ENCODE results near the gene COL13A1.

DNA sequence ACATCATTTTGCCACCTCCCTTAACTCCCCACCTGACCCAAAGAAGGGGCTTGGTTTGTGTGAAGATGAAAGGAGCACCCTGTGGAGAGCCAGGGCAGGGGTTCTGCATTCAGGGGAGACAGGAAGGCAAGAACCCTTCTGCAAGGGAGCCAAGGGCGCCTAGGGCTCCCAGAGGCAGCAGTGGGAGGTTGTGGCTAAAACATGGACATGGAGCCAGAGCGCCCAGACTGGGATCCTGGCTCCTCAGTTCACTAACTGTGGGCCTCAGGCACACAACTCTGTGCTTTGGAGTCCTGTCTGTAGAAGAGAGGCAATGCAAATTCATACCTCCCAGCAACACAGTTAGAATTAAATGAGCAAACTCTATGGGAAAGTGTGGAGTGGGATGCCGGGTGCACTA is 127.9 kb downstream of the COL13A1 start:
- no peak for TF ChIP-seq ZNF274 (IDR thresholded peaks at IDR 0.05; ENCODE audit: low read depth, low read length)
- no peak for TF ChIP-seq YY1 (IDR thresholded peaks at IDR 0.05; ENCODE audit: insufficient read depth, insufficient read length)

Data from NT2/D1 (cell line).